GM21723 (cell line): Measurements from ENCODE around the gene CCNK.
A peak's percentile ranks its signal among the peaks of the same experiment; 100 is the strongest.

Experiments used
- ATAC-seq: cut with Tn5 transposase; IDR thresholded peaks from one replicate; pipeline ENCODE4 v1.9.1; 2021; ENCODE audit warnings: mild to moderate bottlenecking, moderate library complexity; ENCODE audit not compliant: unreplicated experiment

The CCNK gene

DNA sequence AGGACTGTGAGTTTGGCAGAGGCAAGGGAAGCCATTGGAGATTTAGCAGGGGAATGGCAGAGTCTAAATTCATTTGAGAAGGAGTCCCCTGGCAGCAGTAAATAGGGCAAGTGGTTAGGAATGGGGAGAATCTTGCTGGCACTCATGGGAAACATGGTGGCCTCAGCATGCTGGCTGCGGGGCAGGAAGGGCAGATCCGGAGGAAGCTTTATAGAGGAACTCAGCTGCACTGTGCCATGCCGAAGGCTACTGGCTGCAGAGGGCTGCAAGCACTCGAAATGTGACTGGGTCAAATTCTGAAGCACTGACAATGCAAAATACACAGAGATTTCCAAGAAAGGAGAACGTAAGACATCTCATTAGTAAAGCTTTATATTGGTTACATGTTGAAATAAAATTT, 23.9 kb downstream of the CCNK start:
- no peak for ATAC-seq

DNA sequence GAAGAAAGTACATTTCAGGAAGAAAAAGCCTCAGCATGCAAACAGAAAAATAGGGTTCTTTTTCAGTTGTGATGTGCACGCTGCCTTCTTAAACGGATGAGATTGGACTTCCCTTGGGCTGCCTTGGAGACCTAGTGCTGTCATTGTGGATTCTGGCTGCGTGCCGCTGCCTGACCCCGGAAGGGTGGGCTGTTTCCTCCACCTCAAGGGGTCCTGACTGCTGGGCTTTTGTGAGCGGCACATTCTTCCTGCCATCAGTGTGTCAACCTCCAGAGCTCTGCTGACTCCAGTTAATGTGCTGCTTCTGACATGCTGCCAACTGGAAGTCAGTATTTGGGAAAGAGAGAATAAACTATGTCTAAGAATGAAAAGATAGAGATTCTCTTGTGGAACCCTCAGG, 25.1 kb downstream of the CCNK start:
- ATAC-seq, result no peak

DNA sequence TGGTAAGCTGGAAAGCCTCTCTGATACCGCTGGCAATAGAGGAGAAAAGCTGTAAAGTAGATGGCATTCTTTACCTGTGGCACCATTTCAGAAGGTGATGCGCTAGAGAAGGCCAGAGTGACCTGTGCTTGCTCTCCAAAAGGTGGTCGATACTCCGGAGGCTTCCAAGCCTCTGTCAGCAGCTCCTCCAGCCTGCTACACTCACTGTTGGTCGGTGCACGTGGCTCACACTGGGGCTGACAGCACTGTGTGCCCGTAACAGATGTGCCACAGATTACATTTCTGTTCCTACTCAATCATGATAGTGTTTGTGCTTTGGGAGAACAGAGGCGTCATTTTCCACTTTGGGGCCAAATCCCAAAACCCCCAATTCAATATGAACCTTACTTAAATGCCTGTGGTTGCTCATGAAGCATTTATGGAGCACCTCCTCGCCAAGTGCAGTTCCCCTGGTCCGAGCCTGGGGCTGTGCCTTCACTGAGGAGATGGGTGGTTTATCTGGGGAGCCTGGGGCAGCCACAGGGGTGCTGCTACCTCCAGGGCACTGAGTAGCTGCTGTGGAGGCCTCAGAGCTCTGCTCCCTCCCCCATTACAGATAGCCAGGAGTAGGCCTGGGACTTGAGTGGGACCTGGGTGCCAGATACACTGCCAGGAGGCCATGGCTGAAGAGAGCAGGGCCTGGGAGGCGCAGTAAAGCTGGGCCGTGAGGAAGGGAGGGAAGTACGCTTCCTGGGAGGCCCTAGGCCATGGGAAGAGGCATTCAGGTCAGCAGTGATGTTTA, 26.8 kb downstream of the CCNK start:
- ATAC-seq, result no peak

DNA sequence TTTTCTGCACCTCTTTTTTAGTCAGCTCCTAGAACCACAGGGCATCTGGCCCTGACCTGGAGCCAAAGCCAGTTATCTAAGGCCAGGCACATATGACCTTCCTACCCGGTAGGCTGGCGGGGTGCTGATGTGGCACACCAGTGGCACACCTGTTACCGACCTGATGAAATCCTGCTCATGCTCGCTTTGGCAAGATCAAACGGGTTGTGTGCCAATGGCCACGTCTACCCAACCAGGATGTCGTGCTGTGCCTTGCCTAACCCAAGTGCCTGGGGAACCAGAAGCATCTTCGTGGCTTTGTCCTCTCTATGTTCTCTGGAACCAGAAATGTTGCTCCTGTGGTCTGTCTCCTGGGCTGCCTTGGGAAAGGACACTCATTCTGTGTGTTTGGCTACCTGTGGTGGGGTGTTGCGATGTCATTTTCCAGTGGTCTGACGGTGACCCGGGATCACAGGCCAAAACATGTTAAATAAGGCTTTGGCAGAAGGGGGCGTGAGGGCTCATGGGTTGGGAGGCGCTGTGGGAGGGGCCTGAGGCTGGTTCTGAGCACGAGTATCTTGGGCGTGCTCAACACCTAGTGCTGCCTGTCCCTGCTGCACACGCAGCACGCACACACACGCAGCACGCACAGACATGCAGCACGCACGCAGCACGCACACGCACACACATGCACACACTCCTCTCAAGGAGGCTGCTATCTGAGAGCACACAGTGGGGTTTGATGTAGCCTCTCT, 27.9 kb downstream of the CCNK start:
- no peak for ATAC-seq

DNA sequence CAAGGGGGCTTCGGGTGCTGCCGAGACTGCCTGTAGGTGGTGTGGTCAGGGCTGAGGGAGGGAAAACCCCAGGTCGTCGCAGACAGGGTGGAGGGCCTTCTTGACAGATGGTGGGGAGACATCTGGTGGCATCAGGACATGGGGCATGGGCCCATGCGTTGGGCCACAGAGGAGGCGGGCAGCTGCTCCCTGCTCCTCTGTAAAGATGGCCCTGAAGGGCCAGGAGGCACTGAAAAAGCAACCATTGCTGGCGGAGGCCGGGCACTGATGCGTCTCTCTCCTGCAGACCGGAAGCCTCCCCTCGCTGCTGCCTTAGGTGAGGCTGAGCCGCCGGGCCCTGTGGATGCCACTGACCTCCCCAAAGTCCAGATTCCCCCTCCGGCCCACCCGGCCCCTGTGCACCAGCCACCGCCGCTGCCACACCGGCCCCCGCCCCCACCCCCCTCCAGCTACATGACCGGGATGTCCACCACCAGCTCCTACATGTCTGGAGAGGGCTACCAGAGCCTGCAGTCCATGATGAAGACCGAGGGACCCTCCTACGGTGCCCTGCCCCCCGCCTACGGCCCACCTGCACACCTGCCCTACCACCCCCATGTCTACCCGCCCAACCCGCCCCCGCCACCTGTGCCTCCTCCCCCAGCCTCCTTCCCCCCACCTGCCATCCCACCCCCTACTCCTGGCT, 28.8 kb downstream of the CCNK start:
- no peak for ATAC-seq

DNA sequence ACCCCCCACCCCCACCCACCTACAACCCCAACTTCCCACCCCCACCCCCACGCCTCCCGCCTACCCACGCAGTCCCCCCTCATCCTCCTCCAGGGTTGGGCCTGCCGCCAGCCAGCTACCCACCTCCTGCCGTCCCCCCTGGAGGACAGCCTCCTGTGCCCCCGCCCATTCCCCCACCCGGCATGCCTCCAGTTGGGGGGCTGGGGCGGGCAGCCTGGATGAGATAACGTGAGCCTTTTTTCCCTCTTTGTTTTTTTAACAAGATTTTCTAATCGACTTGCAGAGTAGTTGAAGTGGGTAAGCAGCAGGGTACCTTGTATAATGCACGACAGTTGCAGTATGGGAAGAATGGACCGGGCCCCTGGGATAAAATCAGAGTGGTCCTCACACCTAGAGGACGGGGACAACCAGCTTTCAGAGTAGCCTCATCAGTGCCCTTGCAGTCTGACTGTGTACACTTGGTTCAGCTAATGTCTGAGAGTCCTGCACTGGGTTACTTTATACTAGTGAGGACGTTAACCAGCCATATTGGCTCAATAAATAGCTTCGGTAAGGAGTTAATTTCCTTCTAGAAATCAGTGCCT, 29.4 kb downstream of the CCNK start:
- no peak for ATAC-seq

DNA sequence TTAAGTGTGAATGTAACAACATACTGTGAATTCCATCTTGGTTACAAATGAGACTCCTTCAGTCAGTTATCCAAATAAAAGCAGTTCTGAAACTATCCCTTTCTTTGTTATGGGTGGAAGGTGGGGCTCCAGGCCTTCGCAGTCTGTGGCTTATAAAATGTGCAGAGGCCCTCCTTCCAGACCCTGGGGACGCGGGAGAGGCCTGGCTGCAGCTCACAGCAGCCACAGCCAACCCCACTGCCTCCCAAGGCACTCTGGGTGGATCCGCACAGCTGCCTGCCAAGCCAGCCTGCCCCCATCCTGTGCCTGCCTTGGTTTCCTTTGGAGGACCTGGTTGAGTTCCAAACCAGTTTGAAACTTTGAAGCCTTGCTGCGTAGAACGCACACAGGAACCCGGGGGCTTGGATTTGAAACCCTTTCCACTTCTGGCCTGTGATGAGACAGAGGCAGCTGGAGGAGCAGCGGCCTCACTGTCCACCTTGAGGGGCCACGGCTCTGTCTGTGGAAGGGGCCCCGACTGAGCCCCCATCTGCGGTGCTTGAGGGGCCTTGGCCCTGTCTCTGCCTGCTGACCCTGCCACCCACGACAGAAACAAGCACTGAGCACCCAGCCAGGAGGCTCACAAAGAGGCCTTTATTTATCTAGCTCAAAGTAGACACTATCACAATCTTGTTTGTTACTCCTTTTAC, 30.4 kb downstream of the CCNK start:
- no peak for ATAC-seq

DNA sequence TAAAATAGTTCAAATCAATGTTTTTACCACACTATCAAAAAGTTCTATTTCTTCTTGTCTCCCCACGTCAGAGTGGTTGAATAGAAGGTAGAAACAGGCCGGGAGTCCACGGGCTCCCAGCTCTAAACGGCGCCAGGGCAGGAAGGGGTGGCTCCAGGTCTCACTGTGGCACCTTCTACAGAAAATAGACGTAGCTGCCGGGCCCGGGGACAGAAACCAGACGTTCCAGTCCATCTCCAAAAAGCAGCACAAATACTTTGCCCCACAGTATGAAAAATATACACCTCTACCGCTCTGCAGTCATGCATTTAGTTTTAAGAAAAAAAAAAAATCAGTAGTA, 30.9 kb downstream of the CCNK start:
- no peak for ATAC-seq

DNA sequence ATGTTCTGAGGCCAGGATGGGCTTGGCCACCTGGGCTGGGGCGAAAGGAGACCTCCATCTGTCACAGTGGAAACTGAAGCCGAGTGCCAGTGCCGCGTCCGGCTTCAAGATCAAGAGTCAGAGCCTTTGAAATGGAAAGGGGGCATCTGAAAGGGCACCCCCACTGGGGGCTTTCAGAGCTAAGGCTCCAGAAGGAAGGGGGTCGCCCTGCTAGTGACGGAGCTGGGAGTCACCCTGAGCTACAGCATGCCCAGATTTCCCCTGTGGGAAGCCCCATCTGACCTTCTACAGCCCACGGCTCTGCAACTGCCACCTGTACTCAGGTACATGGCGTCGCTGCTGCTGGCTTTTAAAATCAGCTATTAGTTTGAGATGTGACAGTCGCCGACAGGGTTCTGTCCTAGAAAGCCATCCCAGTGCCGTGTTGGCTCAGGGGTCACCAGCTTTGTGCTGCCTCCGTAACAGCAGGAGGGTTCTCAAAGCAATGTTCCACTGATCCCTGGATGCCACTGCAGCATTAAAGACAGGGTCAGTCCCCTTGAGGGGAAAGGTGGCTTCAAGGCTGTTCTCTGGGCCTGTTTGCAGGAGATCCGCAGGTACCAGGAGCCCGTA, 31.5 kb downstream of the CCNK start:
- ATAC-seq, result no peak

DNA sequence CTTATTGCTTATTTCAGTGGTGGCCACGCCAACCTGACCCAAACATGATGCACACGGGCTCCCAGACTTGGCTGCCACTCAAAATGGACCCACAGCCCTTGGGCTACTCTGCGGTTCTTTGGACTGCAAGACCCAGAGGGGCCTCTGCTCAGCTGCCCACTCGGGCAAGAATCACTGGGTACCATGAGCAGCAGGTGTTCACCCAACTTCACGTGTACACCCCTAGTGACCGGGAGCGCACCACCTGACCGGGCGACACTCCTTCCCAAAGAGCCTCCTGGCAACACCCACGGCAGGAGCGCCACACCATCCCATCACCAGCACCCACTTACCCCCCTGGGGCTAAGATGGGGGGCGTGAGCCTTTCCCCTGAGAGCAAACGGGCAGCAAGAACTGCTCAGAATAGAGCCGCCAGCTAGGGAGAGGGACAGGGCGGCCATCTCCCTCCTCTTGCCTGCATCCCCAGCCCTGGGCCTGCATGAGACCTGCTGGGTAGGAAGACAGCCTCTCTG, 32.0 kb downstream of the CCNK start:
- ATAC-seq, result no peak

DNA sequence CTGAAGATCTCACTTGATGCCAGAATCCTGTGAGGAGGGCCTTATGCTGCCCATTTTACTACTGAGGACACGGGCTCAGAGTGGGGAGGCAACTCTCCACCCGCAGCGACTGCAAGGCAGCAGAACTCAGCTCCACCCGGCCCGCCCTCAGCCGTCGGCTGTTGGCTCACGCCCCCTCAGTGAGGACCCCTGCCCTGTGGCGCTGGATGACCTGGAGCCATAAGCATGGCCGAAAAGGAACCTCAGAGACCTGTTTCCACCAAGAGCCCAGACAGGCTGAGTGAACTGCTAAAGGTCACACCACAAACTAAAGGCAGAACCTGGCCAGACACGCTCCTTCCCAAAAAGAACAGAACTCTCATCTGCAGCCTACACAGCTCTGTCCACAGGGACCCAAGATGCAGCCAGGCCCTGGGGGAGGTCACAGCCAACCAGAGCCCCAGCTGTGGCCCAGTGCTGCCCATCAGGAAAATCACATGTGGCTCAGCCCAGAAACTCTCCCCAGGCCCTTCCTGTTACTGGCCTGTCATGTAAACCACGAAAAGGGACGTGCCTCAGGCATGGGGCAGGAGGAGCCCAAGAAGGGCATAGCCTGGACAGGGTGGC, 32.8 kb downstream of the CCNK start:
- no peak for ATAC-seq

DNA sequence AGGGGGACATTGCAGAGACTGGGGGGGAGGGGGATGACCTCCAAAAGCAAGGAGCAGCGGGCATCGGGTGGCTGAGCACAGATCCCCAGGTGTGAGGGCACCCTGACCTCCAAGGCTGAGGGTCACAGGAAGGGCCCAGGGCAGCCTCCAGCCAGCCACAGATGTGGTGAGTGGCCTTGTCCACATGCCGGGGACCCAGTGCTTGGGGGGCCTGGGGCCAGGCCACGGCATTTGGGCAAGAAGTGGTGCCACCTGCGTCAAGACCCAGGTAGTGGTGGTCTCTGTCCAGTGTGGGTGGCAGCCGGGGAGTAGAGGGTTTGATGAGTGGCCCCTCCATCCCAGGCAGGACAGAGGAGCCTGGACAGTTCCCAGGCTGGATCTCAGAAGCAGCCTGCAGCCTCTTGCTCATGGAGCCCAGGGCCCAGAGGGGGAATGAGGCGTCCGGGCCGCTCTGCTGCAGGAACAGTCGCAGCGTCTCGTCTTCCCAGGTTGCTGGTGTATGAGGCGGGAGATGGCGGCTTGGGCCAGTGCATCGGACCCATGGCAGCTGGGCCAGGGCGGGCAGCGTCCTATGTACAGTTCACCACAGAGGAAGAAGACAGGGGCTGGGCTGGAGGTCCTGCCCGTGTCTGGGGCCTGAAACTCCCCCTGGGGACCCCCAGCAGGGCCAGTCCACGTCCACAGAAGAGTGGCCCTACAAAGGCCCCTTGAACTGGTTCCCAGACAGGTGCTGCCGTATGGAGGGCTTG, 33.5 kb downstream of the CCNK start:
- no peak for ATAC-seq

DNA sequence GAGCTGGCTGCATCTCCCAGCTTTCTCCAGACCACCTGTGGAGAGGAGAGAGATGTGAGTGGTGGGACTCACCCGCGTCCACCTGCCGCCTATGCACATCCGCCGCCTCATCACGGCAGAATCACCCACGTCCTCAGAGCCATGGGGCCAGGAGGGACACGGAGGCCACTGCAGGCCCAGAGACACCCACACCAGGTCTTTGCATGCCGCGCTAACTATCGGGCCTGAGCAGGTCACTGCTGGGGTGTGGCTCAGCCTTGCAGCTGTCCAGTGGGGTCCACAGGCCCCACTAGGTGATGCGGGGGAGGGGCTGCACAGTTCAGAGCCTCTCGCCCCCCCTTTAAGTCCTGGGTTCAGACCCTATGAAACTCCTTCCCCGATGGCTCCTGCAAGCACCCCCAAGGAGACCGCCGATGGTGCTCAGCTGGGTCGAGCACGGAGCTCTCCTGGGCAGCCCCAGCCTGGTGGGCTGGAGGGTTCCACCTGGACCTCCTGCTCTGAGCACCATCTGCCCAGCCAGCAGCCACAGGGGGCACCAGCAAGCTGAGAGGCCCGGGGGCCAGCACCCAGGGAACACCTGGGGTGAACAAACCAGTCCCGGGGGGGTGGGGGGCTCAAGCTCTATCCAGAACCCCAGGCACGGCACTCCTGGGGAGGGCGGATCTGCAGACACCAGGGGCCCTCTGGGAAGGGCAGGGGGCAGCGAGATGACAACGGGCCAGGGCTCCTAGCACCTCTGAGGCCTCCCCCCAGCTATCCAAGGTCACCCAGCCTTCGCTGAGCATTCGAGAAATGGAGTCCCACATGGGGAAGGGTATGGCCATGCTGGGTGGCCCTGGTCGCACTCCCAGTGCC, 34.3 kb downstream of the CCNK start:
- ATAC-seq, result no peak

DNA sequence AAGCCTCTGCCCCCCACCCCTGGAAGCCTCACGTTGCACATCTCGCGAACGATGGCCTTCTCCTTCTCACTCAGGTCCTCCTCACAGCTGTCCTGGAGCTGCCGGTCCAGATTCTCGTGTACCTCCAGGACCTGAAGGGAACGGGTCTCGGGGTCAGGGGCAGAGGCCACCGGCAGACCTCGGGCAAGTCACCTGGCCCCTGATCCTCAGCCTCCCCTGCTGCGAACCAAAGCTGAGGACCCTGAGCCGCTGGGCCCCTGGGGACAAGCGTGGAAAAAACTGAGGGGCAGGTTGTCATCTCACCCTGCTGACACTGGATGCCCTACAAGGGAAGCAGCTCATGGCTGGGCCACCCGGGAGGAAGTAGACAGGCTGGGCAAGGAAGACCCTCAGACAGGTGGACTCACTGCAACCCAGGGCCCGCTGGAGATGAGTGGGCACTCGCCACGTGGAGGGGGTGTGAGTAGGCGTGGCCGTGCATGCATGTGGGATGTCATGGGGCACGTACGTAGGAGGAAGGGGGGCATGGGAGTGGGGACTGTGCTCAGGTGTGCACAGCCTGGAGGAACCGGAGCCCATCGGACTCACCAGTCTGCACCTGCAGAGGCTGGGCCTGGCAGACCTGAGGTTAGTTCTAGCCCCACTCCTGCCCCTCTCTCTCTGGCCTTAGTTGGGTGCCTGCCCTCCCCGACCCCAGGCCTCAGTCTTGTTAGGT, 35.1 kb downstream of the CCNK start:
- no peak for ATAC-seq

DNA sequence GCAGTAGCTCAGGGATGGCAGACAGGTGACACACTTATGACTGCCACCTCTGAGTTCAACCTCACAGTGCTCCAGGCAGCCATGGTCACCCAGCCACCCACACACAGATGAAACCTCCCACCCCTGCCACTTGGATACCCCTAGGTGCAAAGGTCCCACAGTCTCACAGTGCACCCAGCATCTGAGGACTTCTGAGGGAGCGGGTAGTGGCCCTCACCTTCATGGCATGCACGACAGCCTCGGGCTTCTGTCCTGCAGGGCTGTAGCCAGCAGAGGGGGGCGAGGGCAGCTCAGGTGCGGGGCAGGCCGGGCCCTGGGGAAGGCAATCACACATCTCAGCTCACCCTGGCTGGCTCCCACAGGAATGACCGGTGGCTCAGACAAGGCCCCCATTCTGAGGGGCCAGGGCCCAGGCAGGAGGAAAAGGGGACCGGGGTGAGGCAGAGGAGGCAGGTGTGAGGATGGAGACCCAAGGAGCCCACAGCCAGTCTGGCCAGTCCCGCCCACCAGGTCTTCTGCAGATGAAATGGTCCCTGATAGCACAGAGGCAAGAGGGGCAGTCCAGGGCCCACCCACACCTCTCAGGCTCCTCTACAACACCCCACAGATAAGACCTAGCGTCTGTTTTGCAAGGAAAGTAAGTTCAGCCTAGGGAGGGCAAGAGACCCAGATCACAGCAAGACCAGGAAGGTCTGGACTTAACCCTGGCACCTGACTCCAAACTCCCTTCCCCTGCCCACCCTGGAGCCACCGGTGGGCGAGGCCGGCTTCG, 35.8 kb downstream of the CCNK start:
- ATAC-seq, result no peak

DNA sequence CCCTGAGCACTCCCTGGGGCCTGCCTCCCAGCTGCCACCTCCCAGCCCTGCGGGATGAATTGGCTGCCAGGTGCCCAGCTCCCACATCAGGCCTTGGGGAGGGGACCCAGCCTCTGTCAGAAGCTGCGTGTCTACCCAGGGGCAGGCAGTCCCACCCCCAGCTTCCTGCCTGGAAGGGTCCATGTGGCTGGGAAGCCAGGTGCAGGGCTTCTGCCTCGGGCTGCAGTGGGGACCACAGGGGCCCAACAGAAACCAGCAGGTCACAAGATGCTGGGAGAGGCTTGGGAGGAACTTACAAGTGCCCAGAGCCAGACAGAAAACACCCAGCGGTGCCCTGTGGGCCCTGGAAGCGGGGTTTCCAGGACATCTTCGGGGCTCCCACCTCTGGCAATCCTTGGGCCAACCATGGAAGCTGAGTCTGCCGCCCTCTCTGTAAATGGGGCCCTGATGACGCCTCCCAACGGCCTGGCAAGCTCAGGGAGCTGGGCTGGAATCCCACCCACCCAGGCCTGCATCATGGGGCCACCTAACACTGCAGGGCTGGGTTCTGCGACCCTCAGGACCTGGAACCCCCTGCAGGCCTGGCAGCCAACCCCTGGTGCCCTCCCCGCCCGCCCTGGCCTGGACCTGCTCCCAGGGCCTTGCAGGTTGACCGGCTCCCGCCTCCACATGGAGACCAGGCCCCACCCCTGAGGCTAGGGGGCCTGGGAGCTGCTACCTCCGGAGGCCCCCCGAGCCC, 36.6 kb downstream of the CCNK start:
- ATAC-seq, result peak; percentile 7
